GM19468 (cell line): Measurements from ENCODE around the gene POU3F3.

Experiments used
- ATAC-seq: cut with Tn5 transposase; IDR thresholded peaks from one replicate; pipeline ENCODE4 v1.9.1; 2021; ENCODE audit warnings: mild to moderate bottlenecking, moderate library complexity, moderate number of reproducible peaks; ENCODE audit not compliant: unreplicated experiment; ENCODE audit errors: extremely low read depth

The POU3F3 gene

DNA sequence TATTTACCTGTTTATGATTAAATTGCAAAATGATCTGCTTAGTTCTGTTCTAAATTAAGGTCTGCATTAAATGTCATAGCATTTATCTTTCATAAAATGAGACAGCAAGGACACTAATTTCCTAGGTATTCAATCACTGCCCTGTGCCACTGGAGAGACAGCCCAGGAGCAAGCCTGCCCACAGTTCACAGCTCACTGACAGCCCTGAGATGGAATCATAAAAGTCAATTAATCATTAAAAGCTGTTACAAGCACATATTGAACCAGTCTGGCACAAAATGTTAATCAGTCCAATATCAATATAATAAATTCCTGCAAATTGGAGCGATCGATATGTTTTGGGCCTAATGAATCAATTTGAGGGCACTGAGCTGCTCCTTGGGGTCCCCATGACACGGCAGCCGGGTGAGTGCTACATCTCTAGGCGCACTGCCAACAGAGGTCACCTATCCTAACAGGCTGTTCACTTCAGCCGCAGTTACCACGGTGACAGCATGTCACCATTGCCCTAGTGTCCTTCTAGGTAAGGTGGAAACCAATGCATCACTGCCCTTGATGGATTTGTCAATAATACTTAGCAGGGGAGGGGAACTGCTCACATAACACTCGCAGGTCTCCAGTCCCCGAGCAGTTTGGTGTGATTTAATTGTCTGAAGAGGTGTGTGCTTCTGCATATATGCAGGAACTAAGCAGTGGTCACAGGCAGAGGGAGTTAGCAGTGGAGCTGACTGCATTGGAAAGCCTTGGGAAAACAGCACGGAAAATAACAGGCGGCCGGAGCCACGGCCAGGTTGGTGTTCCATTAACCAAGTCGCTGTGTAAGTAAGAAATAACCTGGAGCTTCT is 47.3 kb downstream of the POU3F3 start:
- no peak for ATAC-seq

DNA sequence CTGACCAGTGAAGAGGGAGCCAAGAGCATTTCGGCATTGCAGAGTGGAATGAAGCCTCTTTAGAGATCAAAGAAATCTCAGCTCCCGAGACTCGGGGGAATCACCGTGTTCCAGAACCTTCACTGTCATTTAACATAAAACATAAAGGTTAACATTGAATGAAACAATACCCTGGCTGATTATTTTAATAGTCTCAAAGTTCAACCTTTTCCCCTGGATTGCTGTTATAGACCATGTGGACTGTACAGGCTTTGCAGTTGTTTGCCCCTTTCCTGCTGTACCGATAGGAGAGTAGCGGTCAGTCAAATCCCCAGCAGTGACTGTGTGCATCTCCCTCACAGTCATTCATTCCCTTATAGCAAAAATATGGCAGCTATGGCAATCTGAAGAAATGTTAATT is 48.4 kb downstream of the POU3F3 start:
- ATAC-seq = no peak
